ENCODE results near the gene NMT1. TPM values are rescaled to one million over a fixed set of nuclear protein-coding genes. Genes with fewer than 3 reads are reported as not detected.

Gene NMT1
- total RNA-seq, 1 experiment from 2014 or later: 117 TPM

DNA sequence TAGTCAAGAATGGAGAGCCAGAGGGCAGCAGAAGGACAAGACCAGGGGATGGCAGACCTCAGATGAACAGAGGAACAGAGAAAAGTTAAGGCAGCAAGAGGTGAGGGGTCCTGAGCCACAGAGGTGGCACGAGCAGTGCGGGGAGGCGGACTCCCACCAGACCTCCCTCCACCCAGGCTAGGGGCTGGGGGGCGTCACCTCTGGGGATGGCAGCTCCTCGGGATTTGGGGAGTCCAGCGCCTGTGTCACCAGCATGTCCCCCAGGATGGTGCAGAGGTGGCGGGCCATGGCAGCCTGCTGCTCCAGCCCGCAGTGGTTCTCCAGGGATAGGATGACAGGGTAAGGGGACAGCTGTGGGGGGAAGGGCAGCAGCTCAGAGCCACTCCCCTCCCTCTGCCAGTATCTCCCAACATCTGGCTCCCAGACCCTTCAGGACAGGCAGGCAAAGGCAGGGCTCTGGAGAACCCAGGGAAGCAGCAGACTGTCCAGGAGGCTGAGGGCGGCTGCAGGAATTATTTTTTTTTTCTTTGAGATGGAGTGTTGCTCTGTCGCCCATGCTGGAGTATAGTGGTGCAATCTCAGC, 55.4 kb downstream of the NMT1 start:
- TF ChIP-seq EZH2phosphoT487 (IDR thresholded peaks at IDR 0.05; ENCODE audit: borderline replicate concordance, low read length) (no peak), EZH2 (IDR thresholded peaks at IDR 0.05; ENCODE audit: low read length, unreplicated experiment) (no peak)
- TF ChIP-seq, protein P1, sequence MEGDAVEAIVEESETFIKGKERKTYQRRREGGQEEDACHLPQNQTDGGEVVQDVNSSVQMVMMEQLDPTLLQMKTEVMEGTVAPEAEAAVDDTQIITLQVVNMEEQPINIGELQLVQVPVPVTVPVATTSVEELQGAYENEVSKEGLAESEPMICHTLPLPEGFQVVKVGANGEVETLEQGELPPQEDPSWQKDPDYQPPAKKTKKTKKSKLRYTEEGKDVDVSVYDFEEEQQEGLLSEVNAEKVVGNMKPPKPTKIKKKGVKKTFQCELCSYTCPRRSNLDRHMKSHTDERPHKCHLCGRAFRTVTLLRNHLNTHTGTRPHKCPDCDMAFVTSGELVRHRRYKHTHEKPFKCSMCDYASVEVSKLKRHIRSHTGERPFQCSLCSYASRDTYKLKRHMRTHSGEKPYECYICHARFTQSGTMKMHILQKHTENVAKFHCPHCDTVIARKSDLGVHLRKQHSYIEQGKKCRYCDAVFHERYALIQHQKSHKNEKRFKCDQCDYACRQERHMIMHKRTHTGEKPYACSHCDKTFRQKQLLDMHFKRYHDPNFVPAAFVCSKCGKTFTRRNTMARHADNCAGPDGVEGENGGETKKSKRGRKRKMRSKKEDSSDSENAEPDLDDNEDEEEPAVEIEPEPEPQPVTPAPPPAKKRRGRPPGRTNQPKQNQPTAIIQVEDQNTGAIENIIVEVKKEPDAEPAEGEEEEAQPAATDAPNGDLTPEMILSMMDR (conservative IDR thresholded peaks at IDR 0.05; ENCODE audit: low read depth, low read length): no peak

DNA sequence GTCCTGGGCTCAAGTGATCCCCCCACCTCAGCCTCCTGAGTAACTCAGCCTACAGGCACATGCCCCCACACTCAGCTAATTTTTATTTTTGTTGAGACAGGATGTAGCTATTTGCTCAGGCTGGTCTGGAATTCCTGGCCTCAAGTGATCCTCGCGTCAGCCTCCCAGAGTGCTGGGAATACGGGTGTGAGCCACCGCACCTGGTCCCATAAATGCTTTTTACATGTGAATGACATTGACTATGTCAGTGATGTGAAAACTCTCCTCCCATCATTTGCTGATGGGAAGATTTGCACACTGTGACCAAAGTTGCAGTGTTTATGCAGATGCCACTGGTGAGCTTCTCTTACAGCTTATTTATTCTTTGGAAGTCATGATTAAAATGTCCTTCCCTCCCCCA, 56.2 kb downstream of the NMT1 start:
- no peaks in the 10 kb centered on the region for H4K20me1 ChIP-seq (ENCODE audit: low read length)
- intact Hi-C loops (cut with micrococcal nuclease): no loop called here
- no peaks in the 10 kb centered on the region for H3K9me3 ChIP-seq (ENCODE audit: low read length)
- no peak overlapping the region for H2AFZ ChIP-seq (ENCODE audit: low read length)
- H3F3A ChIP-seq (ENCODE audit: low read length, unreplicated experiment): no peaks in the 10 kb centered on the region
- no peak overlapping the region for H3K4me2 ChIP-seq (ENCODE audit: low read length)
- H3K79me2 ChIP-seq (ENCODE audit: low read length): peaks cover 7% of the 10 kb centered on the region; the same call in 1 of the 2 replicates
- ATAC-seq (no peak; the same call in 1 of the 2 replicates), DNase-seq (no peak)
- BruUV-seq (replicated peaks): no TSS peak
- no peak overlapping the region for H3K9ac ChIP-seq (ENCODE audit: low read length)
- no peak for TF ChIP-seq EZH2phosphoT487 (IDR thresholded peaks at IDR 0.05; ENCODE audit: borderline replicate concordance, low read length)
- TF ChIP-seq EZH2 (IDR thresholded peaks at IDR 0.05; ENCODE audit: low read length, unreplicated experiment): no peak
- TF ChIP-seq, protein P1 (conservative IDR thresholded peaks at IDR 0.05; ENCODE audit: low read depth, low read length): no peak
- H3K4me3 ChIP-seq (ENCODE audit: low read length): no peak overlapping the region
- no peaks in the 10 kb centered on the region for H3K36me3 ChIP-seq (ENCODE audit: low read depth, low read length)
- H3K4me1 ChIP-seq (ENCODE audit: insufficient read depth, low read length): peaks cover 4% of the 10 kb centered on the region
- no peaks in the 10 kb centered on the region for H3K27me3 ChIP-seq (ENCODE audit: low read length)
- POLR2A ChIA-PET (ENCODE audit: unreplicated experiment): no interaction called here
- no peaks in the 10 kb centered on the region for H3K9me2 ChIP-seq (replicated peaks; ENCODE audit: low read length)
- CTCF ChIA-PET: no interaction called here
- H3K27ac ChIP-seq (ENCODE audit: low read length): no peak overlapping the region

More for the DNA sequence above, 55.4 kb downstream of the NMT1 start:
- DNase-seq (no peak), ATAC-seq (no peak)
- H3K36me3 ChIP-seq (ENCODE audit: low read depth, low read length): no peaks in the 10 kb centered on the region
- no peak overlapping the region for H3K27ac ChIP-seq (ENCODE audit: low read length)
- no peak overlapping the region for H3K4me3 ChIP-seq (ENCODE audit: low read length)
- H3K4me1 ChIP-seq (ENCODE audit: insufficient read depth, low read length): no peaks in the 10 kb centered on the region
- no peaks in the 10 kb centered on the region for H3K27me3 ChIP-seq (ENCODE audit: low read length)
- no peaks in the 10 kb centered on the region for H4K20me1 ChIP-seq (ENCODE audit: low read length)
- no peaks in the 10 kb centered on the region for H3K79me2 ChIP-seq (ENCODE audit: low read length)
- ChIA-PET POLR2A (ENCODE audit: unreplicated experiment) (no interaction called here), CTCF (no interaction called here)
- intact Hi-C loops (cut with micrococcal nuclease): no loop called here
- no peak overlapping the region for H2AFZ ChIP-seq (ENCODE audit: low read length)
- no peaks in the 10 kb centered on the region for H3F3A ChIP-seq (ENCODE audit: low read length, unreplicated experiment)
- no peaks in the 10 kb centered on the region for H3K9me2 ChIP-seq (replicated peaks; ENCODE audit: low read length)
- no peak overlapping the region for H3K9ac ChIP-seq (ENCODE audit: low read length)
- H3K9me3 ChIP-seq (ENCODE audit: low read length): no peaks in the 10 kb centered on the region
- no peak overlapping the region for H3K4me2 ChIP-seq (ENCODE audit: low read length)
- no TSS peak for BruUV-seq (replicated peaks)

DNA sequence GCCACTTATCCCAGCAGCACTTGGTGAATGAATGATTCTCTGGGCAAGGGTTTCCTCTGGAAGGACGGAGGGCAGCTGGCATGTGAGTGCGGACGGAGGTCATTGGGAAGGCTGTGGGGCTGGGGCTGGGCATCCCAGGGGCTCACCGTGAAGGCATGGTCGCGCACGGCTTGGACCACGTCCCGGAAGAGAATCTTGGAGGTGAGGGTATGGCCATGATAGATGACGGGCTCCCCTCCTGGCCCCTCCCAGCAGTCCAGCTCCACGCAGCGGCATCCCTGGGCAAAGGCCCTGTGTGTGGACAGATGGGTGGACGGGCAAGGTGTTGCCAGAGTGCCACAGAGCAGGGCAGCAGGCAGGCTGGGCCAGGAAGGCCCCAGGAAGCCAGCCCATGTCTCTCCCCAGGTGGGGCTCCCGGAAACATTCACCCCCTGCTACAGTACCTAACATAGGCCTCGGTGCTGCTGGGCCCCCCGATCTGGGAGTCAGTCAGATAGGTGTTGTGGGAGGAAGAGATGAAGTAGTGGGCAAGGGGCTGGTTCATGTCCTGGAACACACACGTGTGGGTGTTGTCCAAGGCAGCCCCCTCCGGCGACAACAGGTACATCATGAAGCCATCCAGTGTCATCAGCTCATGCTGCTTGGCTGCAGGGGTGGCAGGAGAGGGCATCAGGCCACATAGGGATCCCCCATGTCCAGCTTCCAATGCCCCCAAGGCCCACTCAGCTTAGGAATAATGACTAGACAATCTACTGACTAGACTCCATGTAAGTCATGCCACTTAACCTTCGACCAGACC, 56.9 kb downstream of the NMT1 start:
- no peaks in the 10 kb centered on the region for H3K9me3 ChIP-seq (ENCODE audit: low read length)
- H3K79me2 ChIP-seq (ENCODE audit: low read length): peaks cover 14% of the 10 kb centered on the region; the same call in 1 of the 2 replicates
- no peak overlapping the region for H3K9ac ChIP-seq (ENCODE audit: low read length)
- POLR2A ChIA-PET (ENCODE audit: unreplicated experiment): no interaction called here
- no peaks in the 10 kb centered on the region for H3F3A ChIP-seq (ENCODE audit: low read length, unreplicated experiment)
- BruUV-seq (replicated peaks): no TSS peak
- CTCF ChIA-PET: interaction anchor here (1.2 kb wide), 1 partner anchor 18 kb away, joined by 6 read pairs; the partner anchor contains the start of gene ACBD4
- no peak overlapping the region for H3K4me2 ChIP-seq (ENCODE audit: low read length)
- H3K27me3 ChIP-seq (ENCODE audit: low read length): no peaks in the 10 kb centered on the region
- TF ChIP-seq, protein P1 (conservative IDR thresholded peaks at IDR 0.05; ENCODE audit: low read depth, low read length): no peak
- TF ChIP-seq EZH2 (IDR thresholded peaks at IDR 0.05; ENCODE audit: low read length, unreplicated experiment) (no peak), EZH2phosphoT487 (IDR thresholded peaks at IDR 0.05; ENCODE audit: borderline replicate concordance, low read length) (no peak)
- H3K4me3 ChIP-seq (ENCODE audit: low read length): no peak overlapping the region
- peaks cover 11% of the 10 kb centered on the region for H3K4me1 ChIP-seq (ENCODE audit: insufficient read depth, low read length)
- ATAC-seq (no peak), DNase-seq (no peak)
- no peaks in the 10 kb centered on the region for H4K20me1 ChIP-seq (ENCODE audit: low read length)
- no peak overlapping the region for H2AFZ ChIP-seq (ENCODE audit: low read length)
- no peaks in the 10 kb centered on the region for H3K36me3 ChIP-seq (ENCODE audit: low read depth, low read length)
- intact Hi-C loops (cut with micrococcal nuclease): no loop called here
- H3K27ac ChIP-seq (ENCODE audit: low read length): no peak overlapping the region
- no peaks in the 10 kb centered on the region for H3K9me2 ChIP-seq (replicated peaks; ENCODE audit: low read length)

All from PC-3 (cell line).